H9 (cell line): ENCODE measurements around the gene C10orf105. TPM values are rescaled to one million over a fixed set of nuclear protein-coding genes. Genes with fewer than 3 reads are reported as not detected.

ENCODE experiments used
- DNase-seq: peaks from one replicate; pipeline ENCODE4 v3.0.0-alpha.2; 2017
- H2AFZ ChIP-seq: one replicate; pipeline ENCODE4 v1.6.1; 2013; ENCODE audit warnings: mild to moderate bottlenecking, low read length, control low read depth, moderate library complexity
- H2AK5ac ChIP-seq: 2 replicates; pipeline ENCODE4 v1.6.1; 2013; ENCODE audit warnings: low read length, control low read depth, mixed read lengths; ENCODE audit not compliant: insufficient read length
- H2BK120ac ChIP-seq: one replicate; pipeline ENCODE4 v1.6.1; 2013; ENCODE audit warnings: low read depth, mild to moderate bottlenecking, low read length, control low read depth, inconsistent platforms; ENCODE audit not compliant: poor library complexity, severe bottlenecking
- H2BK12ac ChIP-seq: 2 replicates; pipeline ENCODE4 v1.6.1; 2013; ENCODE audit warnings: low read length, control low read depth, mixed read lengths, low read depth; ENCODE audit not compliant: insufficient read length
- H2BK15ac ChIP-seq: 2 replicates; pipeline ENCODE4 v1.6.1; 2013; ENCODE audit warnings: low read depth, low read length, control low read depth
- H2BK20ac ChIP-seq: one replicate; pipeline ENCODE4 v1.6.1; 2013; ENCODE audit warnings: low read depth, mild to moderate bottlenecking, low read length, control low read depth, inconsistent platforms; ENCODE audit not compliant: poor library complexity, severe bottlenecking
- H2BK5ac ChIP-seq: 2 replicates; pipeline ENCODE4 v1.6.1; 2013; ENCODE audit warnings: low read length, control low read depth, mixed read lengths; ENCODE audit not compliant: insufficient read length
- H3K14ac ChIP-seq: 2 replicates; pipeline ENCODE4 v1.6.1; 2013; ENCODE audit warnings: low read length, control low read depth; ENCODE audit not compliant: insufficient read depth
- H3K18ac ChIP-seq: 2 replicates; pipeline ENCODE4 v1.6.1; 2013; ENCODE audit warnings: low read depth, mild to moderate bottlenecking, mixed read lengths, low read length, control low read depth; ENCODE audit not compliant: insufficient read length
- H3K23ac ChIP-seq: 2 replicates; pipeline ENCODE4 v1.6.1; 2013; ENCODE audit warnings: low read length, control low read depth, mixed read lengths, low read depth; ENCODE audit not compliant: insufficient read length
- H3K23me2 ChIP-seq: 2 replicates; pipeline ENCODE4 v1.6.1; 2013; ENCODE audit warnings: low read depth, mild to moderate bottlenecking, mixed read lengths, low read length, control low read depth; ENCODE audit not compliant: insufficient read length, poor library complexity, severe bottlenecking
- H3K27ac ChIP-seq: 2 replicates; pipeline ENCODE4 v1.5.1; 2013; ENCODE audit warnings: low read length, control low read depth, mixed read lengths, low read depth; ENCODE audit not compliant: insufficient read length
- H3K27me3 ChIP-seq: 2 replicates; pipeline ENCODE4 v1.6.1; 2013; ENCODE audit warnings: low read length, control low read depth, inconsistent platforms; ENCODE audit not compliant: insufficient read depth
- H3K4ac ChIP-seq: 2 replicates; pipeline ENCODE4 v1.6.1; 2013; ENCODE audit warnings: low read depth, mild to moderate bottlenecking, control low read depth, inconsistent platforms, low read length, moderate library complexity
- H3K4me1 ChIP-seq: 2 replicates; pipeline ENCODE4 v1.6.1; 2013; ENCODE audit warnings: low read length, control low read depth, inconsistent platforms; ENCODE audit not compliant: insufficient read depth
- H3K4me2 ChIP-seq: 2 replicates; pipeline ENCODE4 v1.6.1; 2013; ENCODE audit warnings: low read length, control low read depth, mixed read lengths; ENCODE audit not compliant: insufficient read length, insufficient read depth
- H3K56ac ChIP-seq: 2 replicates; pipeline ENCODE4 v1.6.1; 2013; ENCODE audit warnings: low read depth, mild to moderate bottlenecking, mixed read lengths, low read length, control low read depth; ENCODE audit not compliant: insufficient read length
- H3K79me1 ChIP-seq: 2 replicates; pipeline ENCODE4 v1.6.1; 2013; ENCODE audit warnings: low read depth, mild to moderate bottlenecking, moderate library complexity, low read length, control low read depth, inconsistent platforms; ENCODE audit not compliant: insufficient read depth, poor library complexity, severe bottlenecking
- H3K79me2 ChIP-seq: 2 replicates; pipeline ENCODE4 v1.6.1; 2013; ENCODE audit warnings: low read length, control low read depth, inconsistent platforms; ENCODE audit not compliant: insufficient read depth
- H3K9ac ChIP-seq: 2 replicates; pipeline ENCODE4 v1.6.1; 2013; ENCODE audit warnings: low read length, control low read depth, mixed read lengths; ENCODE audit not compliant: insufficient read length; ENCODE audit errors: extremely low read depth
- H3K9me3 ChIP-seq: one replicate; pipeline ENCODE4 v1.6.1; 2013; ENCODE audit warnings: low read depth, low read length, inconsistent platforms; ENCODE audit not compliant: control insufficient read depth
- H3T11ph ChIP-seq: one replicate; pipeline ENCODE4 v1.6.1; 2013; ENCODE audit warnings: mild to moderate bottlenecking, low read length, control low read depth, inconsistent platforms
- H4K20me1 ChIP-seq: one replicate; pipeline ENCODE4 v1.6.1; 2013; ENCODE audit not compliant: control insufficient read depth, insufficient read length, insufficient read depth
- H4K5ac ChIP-seq: 2 replicates; pipeline ENCODE4 v1.6.1; 2013; ENCODE audit warnings: low read depth, mild to moderate bottlenecking, mixed read lengths, low read length, control low read depth; ENCODE audit not compliant: insufficient read length
- H4K8ac ChIP-seq: replicated peaks from 2 replicates; pipeline ENCODE4 v1.6.1; 2013; ENCODE audit warnings: low read length, control low read depth, mixed read lengths, low read depth; ENCODE audit not compliant: insufficient read length
- H4K91ac ChIP-seq: 2 replicates; pipeline ENCODE4 v1.6.1; 2013; ENCODE audit warnings: low read depth, mild to moderate bottlenecking, moderate library complexity, mixed read lengths, low read length, control low read depth; ENCODE audit not compliant: insufficient read length
- H3K27ac Mint-ChIP-seq, 3 experiments: 2 replicates in 2 of 3; 3 replicates in 1 of 3; pipeline ENCODE4 v1.8.0; 2020 to 2021; ENCODE audit warnings: mixed read lengths in 3 of 3, mild to moderate bottlenecking in 1 of 3, moderate library complexity in 1 of 3
- H3K27me3 Mint-ChIP-seq: 2 replicates; pipeline ENCODE4 v1.8.0; 2021; ENCODE audit warnings: low read depth, mild to moderate bottlenecking, moderate library complexity, mixed read lengths
- H3K36me3 Mint-ChIP-seq, 3 experiments: 2 replicates in 2 of 3; 3 replicates in 1 of 3; pipeline ENCODE4 v1.8.0; 2020 to 2021; ENCODE audit warnings: low read depth in 3 of 3, mixed read lengths in 3 of 3; ENCODE audit not compliant: insufficient read depth in 1 of 3
- H3K4me1 Mint-ChIP-seq, 2 experiments: 2 replicates each; pipeline ENCODE4 v1.8.0; 2020; ENCODE audit warnings: mixed read lengths in 2 of 2
- H3K4me3 Mint-ChIP-seq, 2 experiments: 2 replicates in 1 of 2; 3 replicates in 1 of 2; pipeline ENCODE4 v1.8.0; 2020 to 2021; ENCODE audit warnings: mild to moderate bottlenecking in 2 of 2, mixed read lengths in 2 of 2, moderate library complexity in 1 of 2
- H3K9me3 Mint-ChIP-seq, 2 experiments: 2 replicates in 1 of 2; 3 replicates in 1 of 2; pipeline ENCODE4 v1.8.0; 2020; ENCODE audit warnings: mild to moderate bottlenecking in 2 of 2, mixed read lengths in 2 of 2, moderate library complexity in 1 of 2
- CTCF ChIP-seq: fragments of 200-600 bp; sonication (generic); conservative IDR thresholded peaks from 3 replicates; pipeline ENCODE4 v1.8.0; 2021; ENCODE audit warnings: antibody characterized with exemption, mild to moderate bottlenecking
- WGBS: extraction: QIAGEN DNeasy Blood & Tissue Kit; methylation state at CpG from one replicate; pipeline ENCODE4 v1.1.7; 2013; ENCODE audit warnings: missing lambda C conversion rate, low lambda C conversion rate, mixed read lengths; ENCODE audit not compliant: insufficient read length; ENCODE audit errors: extremely low coverage; 5-methylcytosine and 5-hydroxymethylcytosine counted together
- total RNA-seq: library from RNA; stranded (reverse); gene quantifications from 2 replicates; pipeline ENCODE4 v1.2.1, GENCODE V29; 2021

C10orf105 gene
- total RNA-seq, 1 experiment from 2014 or later, result 0.26 TPM

GRCh38 chr10:71743866-71744265 lies 24.3 kb upstream of the C10orf105 start:
- H3K4ac ChIP-seq, result no peak overlapping the region
- Mint-ChIP-seq H3K4me3 (no peak overlapping the region), H3K27me3 (peaks cover 2% of the 10 kb centered on the region), H3K36me3 (0 out of 7 replicates have a peak, but pooled peaks cover 0 to 4% (median 0%) of the 10 kb centered on the region in 3 experiments), H3K9me3 (peaks cover 0 to 4% of the 10 kb centered on the region in 2 experiments; a peak in 1 of 5 replicates), H3K27ac (no peak overlapping the region), H3K4me1 (peaks cover 14 to 24% of the 10 kb centered on the region in 2 experiments)
- no peak overlapping the region for H2BK12ac ChIP-seq
- no peak overlapping the region for H4K91ac ChIP-seq
- H3K4me2 ChIP-seq, result no peak overlapping the region
- no peaks in the 10 kb centered on the region for H3K23me2 ChIP-seq
- no peaks in the 10 kb centered on the region for H3K27me3 ChIP-seq
- H2BK20ac ChIP-seq, result no peak overlapping the region
- no peak overlapping the region for H3K27ac ChIP-seq
- no peak overlapping the region for H3K14ac ChIP-seq
- no peak overlapping the region for H3K23ac ChIP-seq
- no peak overlapping the region for H2AK5ac ChIP-seq
- no peak overlapping the region for H2AFZ ChIP-seq
- H4K8ac ChIP-seq, result no peak overlapping the region
- no peak overlapping the region for H4K5ac ChIP-seq
- H3K4me1 ChIP-seq, result no peaks in the 10 kb centered on the region
- WGBS, result no CpG with 5 or more reads among the region's 1 CpG
- no peaks in the 10 kb centered on the region for H4K20me1 ChIP-seq
- no peak overlapping the region for H3K18ac ChIP-seq
- no peak for TF ChIP-seq CTCF
- H2BK15ac ChIP-seq, result no peak overlapping the region
- H2BK5ac ChIP-seq, result no peak overlapping the region
- no peaks in the 10 kb centered on the region for H3K79me2 ChIP-seq
- H3K9ac ChIP-seq, result no peak overlapping the region
- H3T11ph ChIP-seq, result no peak overlapping the region
- no peaks in the 10 kb centered on the region for H3K79me1 ChIP-seq
- no peak for DNase-seq
- no peak overlapping the region for H2BK120ac ChIP-seq
- H3K9me3 ChIP-seq, result no peaks in the 10 kb centered on the region
- H3K56ac ChIP-seq, result no peak overlapping the region
